Mononuclear cell (primary cell): Measurements from ENCODE around the gene MAPK1. TPM values are rescaled to one million over a fixed set of nuclear protein-coding genes. Genes with fewer than 3 reads are reported as not detected.
"Not testable (repeated sequence)": the region's sequence is repeated elsewhere in the genome, so short reads cannot be mapped to it uniquely, and the experiment has no call there.

ENCODE experiments used
- H3K27me3 ChIP-seq: 2 replicates; pipeline ENCODE4 v1.6.0; 2011; ENCODE audit warnings: low read length, control low read depth; ENCODE audit not compliant: insufficient read depth
- H3K4me1 ChIP-seq: 2 replicates; pipeline ENCODE4 v1.5.1; 2011; ENCODE audit warnings: mild to moderate bottlenecking, low read length, control low read depth; ENCODE audit not compliant: insufficient read depth
- H3K4me3 ChIP-seq: 2 replicates; pipeline ENCODE4 v1.5.1; 2011; ENCODE audit warnings: mild to moderate bottlenecking, low read length, moderate library complexity
- H3K9me3 ChIP-seq: 2 replicates; pipeline ENCODE4 v1.5.1; 2011; ENCODE audit warnings: low read depth, mild to moderate bottlenecking, control low read depth, low read length
- total RNA-seq: library from RNA; depleted of rRNA; stranded (reverse); fragments of >200 nt; gene quantifications from one replicate; pipeline ENCODE4 v1.2.3, GENCODE V29; 2012

The MAPK1 gene
- total RNA-seq, 1 donor = 30.0 TPM

DNA sequence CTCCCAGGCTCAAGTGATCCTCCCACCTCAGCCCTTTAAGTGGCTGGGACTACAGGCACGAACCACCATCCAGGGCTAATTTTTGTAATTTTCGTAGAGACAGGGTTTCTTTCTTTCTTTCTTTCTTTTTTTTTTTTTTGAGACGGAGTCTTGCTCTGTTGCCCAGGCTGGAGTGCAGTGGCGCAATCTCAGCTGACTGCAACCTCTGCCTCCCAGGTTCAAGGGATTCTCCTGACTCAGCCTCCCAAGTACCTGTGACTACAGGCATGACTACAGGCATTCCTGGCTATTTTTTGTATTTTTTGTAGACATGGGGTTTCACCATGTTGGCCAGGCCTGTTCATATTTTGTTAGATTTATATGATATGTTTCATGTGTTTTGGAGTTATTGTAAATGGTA is 28.8 kb upstream of the MAPK1 start:
- not testable (repeated sequence) for H3K27me3 ChIP-seq, H3K4me1 ChIP-seq, H3K9me3 ChIP-seq, H3K4me3 ChIP-seq

DNA sequence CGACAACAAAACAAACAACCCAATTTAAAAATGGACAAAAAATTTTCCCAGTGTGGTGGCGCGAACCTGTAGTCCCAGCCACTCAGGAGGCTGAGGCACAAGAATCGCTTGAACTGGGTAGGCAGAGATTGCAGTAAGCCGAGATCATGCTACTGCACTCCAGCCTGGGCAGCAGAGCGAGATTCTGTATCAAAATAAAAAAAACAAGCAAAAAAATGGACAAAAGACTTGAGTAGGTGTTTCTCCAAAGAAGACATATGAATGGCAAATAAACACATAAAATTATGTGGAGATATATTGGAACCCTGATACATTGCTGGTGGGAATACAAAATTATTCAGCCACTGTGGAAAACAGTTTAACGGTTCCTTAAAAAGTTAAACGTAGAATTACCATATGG is 27.4 kb upstream of the MAPK1 start:
- Histone ChIP-seq H3K4me3 (no peak overlapping the region), H3K9me3 (no peaks in the 10 kb centered on the region), H3K4me1 (no peaks in the 10 kb centered on the region), H3K27me3 (no peaks in the 10 kb centered on the region)

DNA sequence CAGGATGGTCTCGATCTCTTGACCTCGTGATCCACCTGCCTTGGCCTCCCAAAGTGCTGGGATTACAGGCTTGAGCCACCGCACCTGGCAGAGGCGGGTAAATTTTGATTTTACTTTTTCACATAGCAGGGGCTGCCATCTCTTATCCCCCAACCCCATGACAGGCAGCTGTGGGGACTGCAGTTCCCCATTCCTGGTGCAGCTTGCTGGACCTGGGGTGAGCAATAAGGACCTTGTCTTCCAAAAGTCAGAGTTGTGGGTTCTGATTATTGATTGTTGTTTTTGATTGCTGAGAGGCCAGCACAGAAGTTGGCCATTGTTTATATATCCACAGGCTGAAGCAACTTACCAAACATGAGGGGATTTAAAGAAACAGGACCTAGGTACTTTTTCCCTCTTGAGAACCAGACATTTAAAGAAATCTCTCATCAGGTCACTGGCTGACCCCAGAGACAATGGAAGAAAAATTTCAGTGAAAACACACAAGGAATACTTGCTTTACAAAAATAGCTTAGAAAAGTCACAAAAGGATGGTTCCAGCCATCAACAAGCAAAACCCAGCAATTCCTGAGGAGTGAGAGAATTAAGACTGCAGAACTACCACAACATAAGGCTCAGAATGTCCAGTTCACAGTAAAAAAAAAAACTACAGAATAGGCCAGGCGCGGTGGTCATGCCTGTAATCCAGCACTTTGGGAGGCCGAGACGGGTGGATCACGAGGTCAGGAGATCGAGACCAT is 22.0 kb upstream of the MAPK1 start:
- Histone ChIP-seq H3K27me3 (no peaks in the 10 kb centered on the region), H3K4me1 (no peaks in the 10 kb centered on the region), H3K9me3 (no peaks in the 10 kb centered on the region), H3K4me3 (no peak overlapping the region)

DNA sequence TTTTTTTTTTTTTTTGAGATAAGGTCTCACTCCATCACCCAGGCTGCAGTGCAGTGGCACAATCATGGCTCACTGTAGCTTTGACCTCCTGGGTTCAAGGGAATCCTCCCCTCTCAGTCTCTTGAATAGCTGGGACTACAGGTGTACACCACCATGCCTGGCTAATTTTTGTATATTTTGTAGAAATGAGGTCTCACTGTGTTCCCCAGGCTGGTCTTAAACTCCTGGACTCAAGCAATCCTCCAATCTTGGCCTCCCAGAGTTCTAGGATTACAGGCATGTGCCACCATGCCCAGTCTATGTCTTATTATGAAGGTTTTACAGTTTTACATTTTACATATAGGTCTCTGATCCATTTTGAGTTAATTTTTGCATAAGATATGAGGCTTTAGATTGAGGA is 20.4 kb upstream of the MAPK1 start:
- H3K9me3 ChIP-seq = no peaks in the 10 kb centered on the region
- H3K27me3 ChIP-seq = no peaks in the 10 kb centered on the region
- no peak overlapping the region for H3K4me3 ChIP-seq
- no peaks in the 10 kb centered on the region for H3K4me1 ChIP-seq

DNA sequence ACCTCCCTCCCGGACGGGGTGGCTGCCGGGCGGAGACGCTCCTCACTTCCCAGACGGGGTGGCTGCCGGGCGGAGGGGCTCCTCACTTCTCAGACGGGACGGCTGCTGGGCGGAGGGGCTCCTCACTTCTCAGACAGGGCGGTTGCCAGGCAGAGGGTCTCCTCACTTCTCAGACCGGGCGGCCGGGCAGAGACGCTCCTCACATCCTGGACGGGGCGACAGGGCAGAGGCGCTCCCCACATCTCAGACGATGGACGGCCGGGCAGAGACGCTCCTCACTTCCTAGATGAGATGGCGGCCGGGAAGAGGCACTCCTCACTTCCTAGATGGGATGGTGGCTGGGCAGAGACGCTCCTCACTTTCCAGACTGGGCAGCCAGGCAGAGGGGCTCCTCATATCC is 16.5 kb upstream of the MAPK1 start:
- not testable (repeated sequence) for H3K4me3 ChIP-seq, H3K4me1 ChIP-seq, H3K27me3 ChIP-seq, H3K9me3 ChIP-seq

DNA sequence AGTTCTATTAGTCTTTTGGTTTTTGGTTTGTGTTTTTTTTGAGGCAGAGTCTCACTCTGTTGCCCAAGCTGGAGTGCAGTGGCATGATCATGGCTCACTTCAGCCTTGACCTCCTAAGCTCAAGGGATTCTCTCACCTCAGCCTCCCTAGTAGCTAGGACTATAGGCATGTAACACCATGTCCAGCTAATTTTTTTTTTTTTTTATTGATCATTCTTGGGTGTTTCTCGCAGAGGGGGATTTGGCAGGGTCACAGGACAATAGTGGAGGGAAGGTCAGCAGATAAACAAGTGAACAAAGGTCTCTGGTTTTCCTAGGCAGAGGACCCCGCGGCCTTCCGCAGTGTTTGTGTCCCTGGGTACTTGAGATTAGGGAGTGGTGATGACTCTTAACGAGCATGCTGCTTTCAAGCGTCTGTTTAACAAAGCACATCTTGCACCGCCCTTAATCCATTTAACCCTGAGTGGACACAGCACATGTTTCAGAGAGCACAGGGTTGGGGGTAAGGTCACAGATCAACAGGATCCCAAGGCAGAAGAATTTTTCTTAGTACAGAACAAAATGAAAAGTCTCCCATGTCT is 15.4 kb upstream of the MAPK1 start:
- H3K4me3 ChIP-seq, H3K9me3 ChIP-seq, H3K27me3 ChIP-seq, H3K4me1 ChIP-seq: not testable (repeated sequence)

DNA sequence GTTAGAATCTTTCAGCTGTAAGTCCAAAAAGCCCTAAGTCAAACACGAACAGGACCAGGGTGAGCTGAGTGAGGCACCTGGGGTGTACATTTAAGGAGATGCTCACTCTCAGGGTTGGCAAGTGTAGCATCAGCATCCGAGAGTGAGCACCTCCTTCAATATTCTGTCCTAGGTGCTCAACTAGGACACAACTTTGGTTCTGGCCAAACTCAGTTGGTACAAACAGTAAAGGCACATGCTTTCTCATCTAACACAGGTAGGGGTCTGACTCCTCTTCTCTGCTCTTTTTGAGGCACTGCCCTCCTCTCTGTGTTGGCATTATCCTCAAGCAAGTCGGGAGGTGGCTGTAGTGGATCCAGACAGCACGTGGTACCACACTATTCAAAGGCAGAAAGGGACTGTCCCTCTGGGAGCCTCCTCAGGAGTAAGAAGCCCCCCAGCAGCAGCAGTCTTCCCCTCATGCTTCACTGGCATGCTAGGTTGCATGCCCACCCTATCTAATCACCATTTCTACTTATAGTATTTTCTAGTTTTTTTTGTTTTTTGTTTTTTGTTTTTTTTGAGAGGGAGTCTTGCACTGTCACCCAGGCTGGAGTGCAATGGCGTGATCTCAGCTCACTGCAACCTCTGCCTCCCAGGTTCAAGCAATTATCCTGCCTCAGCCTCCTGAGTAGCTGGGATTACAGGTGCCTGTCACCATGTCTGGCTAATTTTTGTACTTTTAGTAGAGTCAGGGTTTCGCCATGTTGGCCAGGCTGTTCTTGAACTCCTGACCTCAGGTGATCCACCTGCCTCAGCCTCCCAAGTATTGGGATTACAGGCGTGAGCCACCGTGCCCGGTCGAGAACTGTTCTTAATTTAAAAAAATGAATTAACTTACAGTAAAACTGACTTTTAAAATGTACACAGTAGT is 14.7 kb upstream of the MAPK1 start:
- Histone ChIP-seq H3K9me3 (no peaks in the 10 kb centered on the region), H3K4me3 (no peak overlapping the region), H3K27me3 (no peaks in the 10 kb centered on the region), H3K4me1 (no peaks in the 10 kb centered on the region)

DNA sequence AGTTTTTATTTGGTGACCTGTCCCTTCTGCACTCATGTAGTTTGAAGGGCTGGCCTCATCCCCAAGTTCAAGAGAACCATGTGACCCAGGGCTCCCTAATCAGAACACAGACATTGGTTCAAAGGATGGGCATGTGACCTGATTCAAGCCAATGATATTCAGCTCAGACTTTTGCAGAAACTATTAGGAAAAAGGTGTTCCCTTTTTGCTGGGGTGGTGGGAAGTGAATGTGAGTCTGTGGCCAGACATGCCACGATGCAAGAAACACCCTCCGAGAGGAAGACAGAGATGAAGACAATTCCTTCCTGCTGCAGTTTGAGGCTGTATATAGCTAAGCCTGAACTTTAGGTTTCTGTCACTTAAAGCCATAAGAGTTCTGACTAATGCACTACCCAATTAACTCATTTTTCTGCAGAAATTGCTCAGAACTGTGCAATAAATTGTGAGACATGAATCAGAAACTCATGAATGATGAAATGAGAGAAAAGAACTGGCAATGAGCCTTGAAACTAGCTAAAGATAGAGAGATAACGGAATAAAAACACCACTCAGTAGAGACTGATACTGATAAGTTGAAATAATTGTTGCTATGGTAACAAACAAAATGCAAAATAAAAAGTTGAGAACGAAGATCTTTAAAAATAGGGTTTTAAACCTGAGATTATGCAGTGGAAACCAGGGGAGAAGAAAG is 9.2 kb upstream of the MAPK1 start:
- no peaks in the 10 kb centered on the region for H3K9me3 ChIP-seq
- no peak overlapping the region for H3K4me3 ChIP-seq
- peaks cover 8% of the 10 kb centered on the region for H3K4me1 ChIP-seq
- no peaks in the 10 kb centered on the region for H3K27me3 ChIP-seq

DNA sequence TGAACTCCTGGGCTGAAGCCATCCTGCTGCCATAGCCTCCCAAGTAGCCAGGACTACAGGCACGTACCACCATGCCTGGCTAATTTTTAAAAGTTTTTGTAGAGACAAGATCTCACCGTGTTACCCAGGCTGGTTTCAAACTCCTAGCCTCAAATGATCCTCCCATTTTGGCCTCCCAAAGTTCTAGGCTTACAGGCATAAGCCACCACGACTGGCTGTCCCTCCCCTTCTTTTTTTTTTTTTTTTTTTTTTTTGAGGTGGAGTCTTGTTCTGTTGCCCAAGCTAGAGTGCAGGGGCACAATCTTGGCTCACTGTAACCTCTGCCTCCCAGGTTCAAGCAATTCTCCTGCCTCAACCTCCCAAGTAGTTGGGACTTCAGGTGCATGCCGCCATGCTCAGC is 7.5 kb upstream of the MAPK1 start:
- H3K4me1 ChIP-seq, H3K4me3 ChIP-seq: not testable (repeated sequence)

DNA sequence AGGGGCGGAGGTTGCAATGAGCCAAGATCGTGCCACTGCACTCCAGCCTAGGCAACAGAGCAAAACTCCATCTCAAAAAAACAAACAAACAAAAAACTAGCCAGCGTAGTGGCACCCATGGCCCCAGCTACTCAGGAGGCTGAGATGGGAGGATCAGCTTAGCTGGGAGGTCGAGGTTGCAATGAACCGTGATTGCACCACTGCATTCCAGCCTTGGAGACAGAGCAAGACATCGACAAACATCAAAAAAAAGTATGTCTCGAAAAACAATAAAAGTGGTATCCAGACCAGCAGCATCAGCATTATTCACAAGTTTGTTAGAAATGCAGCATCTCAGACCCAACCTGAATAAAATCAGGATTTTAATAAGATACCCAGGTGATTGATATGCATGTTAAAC is 6.2 kb upstream of the MAPK1 start:
- Histone ChIP-seq H3K9me3 (no peaks in the 10 kb centered on the region), H3K4me3 (no peak overlapping the region), H3K27me3 (no peaks in the 10 kb centered on the region), H3K4me1 (peaks cover 13% of the 10 kb centered on the region)

More for the DNA sequence above, 7.5 kb upstream of the MAPK1 start:
- not testable (repeated sequence) for H3K9me3 ChIP-seq, H3K27me3 ChIP-seq

DNA sequence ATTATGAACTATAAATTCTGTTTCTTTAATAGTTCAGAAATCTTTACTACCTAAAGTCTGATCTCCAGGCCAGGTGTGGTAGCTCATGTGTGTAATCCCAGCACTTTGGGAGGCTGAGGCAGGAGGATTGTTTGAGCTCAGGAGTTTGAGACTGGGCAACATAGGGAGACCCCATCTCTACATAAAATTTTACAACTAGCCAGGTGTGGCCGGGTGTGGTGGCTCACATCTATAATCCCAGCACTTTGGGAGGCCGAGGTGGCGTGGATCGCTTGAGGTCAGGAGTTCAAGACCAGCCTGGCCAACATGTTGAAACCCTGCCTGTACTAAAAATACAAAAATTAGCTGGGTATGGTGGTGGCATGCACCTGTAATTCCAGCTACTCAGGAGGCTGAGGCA is 5.3 kb upstream of the MAPK1 start:
- not testable (repeated sequence) for H3K27me3 ChIP-seq, H3K4me3 ChIP-seq, H3K9me3 ChIP-seq
- peaks cover 21% of the 10 kb centered on the region for H3K4me1 ChIP-seq

DNA sequence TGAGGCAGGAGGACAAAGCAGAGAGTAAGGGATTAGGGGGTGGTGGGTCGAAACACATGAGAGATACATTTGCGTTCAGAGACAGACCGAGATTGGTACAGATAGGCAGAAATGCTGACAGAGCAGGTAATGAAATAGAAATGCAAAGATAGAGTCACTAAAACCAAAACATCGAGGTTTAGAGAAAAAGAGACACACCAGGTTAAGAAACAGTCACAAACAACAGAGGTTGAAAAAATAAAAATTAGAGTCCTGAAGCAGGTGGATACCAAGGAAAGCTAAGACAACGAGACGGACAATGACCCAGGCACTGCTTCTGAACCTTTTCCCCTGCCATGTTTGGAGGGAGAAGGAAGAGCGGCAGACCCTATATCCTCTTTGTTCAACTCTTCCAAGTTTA is 1.2 kb upstream of the MAPK1 start:
- Histone ChIP-seq H3K4me1 (peaks cover 39% of the 10 kb centered on the region), H3K9me3 (no peaks in the 10 kb centered on the region), H3K4me3 (no peak overlapping the region), H3K27me3 (no peaks in the 10 kb centered on the region)

DNA sequence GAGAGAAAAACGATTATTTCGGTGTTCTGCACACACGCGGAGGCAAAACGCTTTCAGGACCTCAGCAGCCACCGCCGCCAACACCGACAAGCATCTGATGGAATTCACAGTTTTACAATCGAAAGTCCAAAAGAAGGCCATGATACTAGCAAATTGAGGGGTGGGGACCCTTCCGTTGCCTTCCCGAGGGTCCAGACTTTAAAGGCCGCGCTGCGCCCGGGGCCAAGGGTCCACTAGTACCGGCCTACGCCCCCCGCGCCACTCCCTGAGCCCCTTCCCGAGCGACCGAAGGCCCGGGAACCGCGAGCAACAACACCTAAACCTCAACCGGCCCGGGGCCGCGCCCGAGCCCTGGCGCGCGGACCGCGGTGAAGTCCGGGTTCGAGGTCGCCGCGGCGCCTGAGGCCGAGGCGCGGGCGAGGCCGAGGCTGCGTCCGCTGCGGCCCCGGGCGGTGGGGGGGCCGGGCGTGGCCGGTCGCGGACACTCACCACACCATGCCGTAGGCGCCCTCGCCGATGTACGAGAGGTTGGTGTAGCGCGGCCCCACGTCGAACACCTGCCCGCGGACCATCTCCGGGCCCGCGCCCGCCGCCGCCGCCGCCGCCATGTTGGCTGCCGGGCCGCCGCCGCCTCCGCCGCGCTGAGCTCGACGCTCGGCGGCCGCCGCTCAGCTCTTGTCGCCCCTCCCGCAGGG is 465 bp downstream of the MAPK1 start:
- peak overlapping the region; percentile 96 for H3K4me3 ChIP-seq
- H3K4me1 ChIP-seq = peaks cover 56% of the 10 kb centered on the region
- no peaks in the 10 kb centered on the region for H3K9me3 ChIP-seq
- no peaks in the 10 kb centered on the region for H3K27me3 ChIP-seq

DNA sequence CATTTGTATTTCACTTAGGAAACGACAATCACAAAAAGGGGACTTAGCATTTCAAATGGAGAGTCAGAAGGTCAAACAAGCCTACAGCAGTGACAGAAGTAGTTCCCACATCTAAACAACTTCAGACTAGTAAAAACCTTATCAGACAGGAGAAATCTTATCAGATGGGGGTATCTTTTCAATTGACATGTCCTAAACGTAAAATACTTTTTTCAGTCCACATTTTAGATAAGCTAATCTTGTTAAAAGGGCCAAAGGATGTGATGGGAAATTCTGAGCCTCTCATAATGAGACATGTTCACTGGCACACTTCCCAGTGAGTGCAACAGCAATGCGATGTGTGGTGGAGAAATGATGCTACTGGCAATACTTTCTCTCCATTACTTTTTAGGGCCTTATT is 2.4 kb downstream of the MAPK1 start:
- Histone ChIP-seq H3K9me3 (no peaks in the 10 kb centered on the region), H3K4me1 (peaks cover 75% of the 10 kb centered on the region), H3K27me3 (no peaks in the 10 kb centered on the region), H3K4me3 (no peak overlapping the region)
